T-helper 2 cell (primary cell): ENCODE measurements around the gene HOXA11.
A peak's percentile ranks its signal among the peaks of the same experiment; 100 is the strongest.

Experiments used
- DNase-seq, 5 experiments: peaks; one replicate each; pipeline versions ENCODE4 v3.0.0 to v3.0.0-alpha.2; 2012 to 2022

The HOXA11 gene

DNA sequence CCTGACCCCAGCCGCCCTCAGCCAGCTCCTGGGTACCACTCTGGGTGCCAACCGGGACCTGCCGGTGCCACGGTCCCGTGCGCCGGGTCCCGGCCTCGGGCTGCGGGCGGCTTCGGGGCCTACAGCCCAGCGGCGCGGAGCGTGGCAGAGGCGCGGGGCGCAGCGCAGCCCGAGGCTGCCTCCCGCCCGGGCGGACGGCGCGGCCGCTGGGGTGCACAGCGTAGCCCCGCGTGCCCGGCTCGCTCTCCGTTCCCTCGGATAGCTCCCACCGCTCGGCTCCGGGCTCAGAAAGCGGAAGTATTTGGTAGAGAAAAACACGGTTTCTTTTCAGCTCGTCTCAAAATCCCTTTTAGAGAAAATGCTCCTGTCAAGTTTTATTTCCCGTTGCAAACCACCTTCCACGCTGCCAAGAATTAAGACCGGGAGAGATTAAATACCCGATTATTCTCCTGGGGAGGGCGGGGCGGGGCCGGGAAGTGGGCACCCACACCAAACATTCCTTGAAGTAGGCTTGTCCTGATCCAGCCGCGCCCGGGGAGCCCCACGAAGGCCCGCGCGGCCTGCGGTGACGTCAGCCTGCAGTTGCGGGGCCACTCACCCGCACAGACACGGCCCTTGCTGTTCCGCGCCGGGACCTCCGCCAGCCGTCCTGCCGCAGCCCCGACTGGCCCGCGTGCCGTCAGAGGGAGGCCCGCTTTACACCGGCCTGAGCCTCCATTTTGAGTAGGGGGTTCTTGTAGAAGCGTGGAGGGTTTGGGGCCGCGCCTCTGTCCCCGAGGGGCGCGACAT is 7.7 kb upstream of the HOXA11 start:
- DNase-seq = no peak

DNA sequence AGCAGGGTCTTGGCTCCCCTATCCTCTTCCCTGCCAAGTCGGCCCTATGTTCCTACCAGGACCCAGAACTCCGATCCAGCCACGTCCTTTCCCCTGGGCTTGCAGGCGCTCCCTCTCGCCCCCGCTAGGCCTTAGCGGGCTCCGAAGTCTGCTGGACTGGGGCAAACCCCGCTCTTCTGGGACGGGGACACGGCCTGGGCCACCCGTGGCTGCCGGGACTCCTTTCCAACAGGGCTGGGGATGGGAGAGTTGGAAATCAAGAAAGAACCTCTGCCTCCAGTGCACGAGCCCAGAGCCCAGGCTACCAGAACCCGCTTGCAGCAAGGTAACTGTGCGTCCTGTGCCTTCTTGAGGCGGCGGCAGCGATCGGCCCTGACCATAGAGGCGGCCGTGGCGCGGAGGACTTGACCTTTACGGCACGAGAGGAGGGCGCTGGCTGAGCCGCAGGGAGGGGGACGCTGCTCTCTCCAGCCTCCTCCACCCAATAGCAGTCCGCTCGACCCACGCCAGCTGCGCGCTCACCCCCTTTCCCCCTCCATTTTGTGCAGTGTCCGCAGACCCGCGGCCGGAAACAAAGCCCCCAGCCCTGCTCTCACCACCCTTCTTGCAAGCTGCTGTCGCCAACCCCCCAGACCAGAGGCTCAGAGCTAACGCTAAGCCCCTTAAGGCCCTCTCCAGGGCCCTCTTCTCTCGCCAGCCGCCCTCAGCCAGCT is 7.0 kb upstream of the HOXA11 start:
- no peak for DNase-seq

DNA sequence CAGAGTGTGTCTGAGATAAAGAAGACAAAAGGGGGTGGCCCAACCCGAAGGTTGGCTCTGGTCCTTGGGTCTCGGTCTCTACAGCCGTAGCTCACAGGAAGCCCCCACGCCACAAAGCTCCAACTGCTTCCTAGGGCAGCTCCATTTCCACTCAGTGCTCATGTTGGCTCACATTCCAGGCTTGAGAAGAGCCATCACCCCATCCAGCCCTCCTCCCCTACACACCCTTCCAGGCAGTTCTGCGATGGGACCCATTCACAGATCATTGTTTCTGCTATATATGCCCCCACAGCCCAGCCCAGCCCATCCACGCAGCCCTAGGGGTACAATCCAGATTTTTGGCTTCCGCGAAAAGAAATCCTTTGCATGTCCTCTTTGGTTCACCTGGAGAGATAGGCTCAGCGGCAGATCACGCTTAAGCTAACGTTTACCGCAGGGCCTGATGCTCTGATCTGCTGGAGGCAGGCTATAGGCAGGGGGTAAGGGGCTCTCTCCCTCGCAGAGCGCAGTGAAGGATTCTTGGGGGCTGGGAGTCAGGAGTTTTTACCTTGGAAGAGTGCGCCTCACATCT is 6.2 kb upstream of the HOXA11 start:
- DNase-seq = no peak

DNA sequence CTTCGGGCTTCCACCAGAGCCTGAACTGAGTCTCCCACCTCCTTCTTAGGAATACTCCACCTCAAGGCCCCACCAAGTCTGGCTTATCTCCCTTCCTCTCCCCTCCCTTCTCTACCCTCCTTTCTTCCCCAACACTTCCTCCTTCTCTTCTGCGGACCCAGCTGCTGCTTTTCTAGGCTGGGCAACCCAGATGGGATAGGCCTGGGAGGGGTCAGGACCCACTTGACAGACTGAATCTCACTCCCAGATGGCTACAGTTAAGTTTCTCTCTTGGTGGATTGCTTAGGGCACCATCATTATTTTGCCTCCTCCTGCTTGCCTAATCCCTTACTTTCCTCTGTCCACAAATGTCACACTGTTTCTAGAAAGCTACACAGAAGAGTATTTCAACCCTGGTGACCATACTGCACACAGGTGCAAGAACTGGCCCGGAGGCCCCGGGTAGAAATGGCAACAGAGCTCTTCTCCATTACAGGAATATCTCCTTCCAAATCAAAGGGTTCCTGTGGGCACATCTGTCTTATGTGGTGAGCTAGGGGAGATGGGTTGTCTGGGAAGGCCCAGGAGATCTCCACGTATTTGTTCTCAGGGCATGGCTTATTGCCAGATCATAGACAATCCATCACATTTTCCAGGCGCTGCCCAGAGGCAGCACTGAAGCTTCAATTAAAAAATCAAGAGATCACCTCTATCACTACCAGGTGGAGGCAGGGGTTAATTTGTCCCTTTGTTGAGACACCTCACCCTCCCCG is 5.1 kb upstream of the HOXA11 start:
- no peak for DNase-seq

DNA sequence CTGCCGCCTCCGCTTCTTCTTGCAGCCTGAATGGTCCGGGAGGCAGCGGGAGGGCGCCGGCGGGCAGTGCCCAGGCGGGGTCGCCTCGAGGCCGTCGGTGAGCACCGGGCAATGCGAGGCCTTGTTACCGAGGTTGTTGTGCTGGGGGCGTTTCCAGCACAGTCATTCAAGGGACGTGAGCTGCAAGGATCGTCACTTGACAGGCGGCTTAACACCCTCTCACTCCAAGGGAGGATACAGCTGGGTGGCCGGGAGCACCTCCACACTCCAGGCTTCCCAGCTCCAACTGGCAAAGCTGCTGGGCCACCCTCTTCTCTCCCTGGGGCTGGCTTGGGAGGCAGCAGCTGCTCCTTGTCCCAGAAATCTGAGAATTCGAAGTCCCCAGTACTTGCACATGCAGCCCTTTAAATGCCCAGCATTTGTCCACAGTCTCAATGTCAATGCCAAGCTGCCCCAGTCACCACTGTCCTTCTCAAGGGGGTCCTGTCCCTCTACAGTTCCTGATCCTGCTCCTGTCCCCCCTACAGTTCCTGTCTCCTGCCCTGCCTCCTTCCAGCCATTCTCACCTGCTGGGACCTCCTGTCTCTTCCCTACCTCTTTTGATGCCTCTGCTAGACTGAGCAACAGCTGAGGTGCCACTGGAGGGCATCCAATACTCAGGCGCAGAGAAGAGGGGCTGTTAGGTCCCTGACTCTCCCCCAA is 4.4 kb upstream of the HOXA11 start:
- no peak for DNase-seq

DNA sequence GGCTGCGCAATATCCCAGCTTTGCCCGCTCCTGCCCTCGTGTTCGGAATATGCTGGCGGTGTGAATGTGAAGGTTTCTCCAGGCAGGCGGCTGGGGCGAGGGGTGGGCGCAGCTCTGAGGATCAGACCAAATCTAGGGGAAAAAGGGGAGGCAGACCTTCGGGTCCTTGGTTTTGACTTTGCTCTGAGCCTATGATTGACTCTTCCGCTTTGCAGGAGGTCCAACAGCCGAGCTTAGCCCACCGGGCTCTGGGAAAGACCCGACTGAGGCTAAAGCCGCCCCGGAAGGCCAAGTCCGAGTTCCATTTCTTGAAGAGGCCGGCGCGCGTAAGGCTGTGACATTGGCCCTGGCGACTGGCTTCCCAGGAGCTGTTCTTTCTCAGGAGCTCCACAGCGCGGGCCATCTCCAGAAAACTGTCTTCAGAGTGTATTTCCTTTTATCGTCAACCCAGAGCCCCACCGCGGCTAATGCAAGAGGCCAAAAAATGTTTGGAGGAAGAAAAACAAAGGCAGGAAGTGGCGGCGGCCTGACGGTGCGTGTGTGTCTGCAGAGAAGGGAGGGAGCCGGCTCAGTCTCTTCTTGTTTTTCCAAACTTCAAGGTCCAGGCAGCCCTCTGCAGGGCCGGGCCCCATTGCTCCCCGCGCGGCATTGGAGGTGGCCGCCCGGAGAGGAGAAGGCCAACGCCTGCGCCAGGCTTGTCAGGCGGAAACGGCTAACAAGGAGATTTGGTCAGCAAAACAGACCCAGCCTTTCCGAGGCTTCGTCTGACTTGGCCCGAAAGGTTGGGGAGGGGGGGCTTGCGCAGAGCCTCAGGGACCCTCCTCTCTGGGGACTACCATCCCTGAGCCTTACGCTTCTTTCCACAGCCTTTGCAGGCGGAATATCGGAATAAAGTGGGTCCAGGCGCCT is 3.6 kb upstream of the HOXA11 start:
- peak in 1 of 5 experiments; percentile 73 for DNase-seq

DNA sequence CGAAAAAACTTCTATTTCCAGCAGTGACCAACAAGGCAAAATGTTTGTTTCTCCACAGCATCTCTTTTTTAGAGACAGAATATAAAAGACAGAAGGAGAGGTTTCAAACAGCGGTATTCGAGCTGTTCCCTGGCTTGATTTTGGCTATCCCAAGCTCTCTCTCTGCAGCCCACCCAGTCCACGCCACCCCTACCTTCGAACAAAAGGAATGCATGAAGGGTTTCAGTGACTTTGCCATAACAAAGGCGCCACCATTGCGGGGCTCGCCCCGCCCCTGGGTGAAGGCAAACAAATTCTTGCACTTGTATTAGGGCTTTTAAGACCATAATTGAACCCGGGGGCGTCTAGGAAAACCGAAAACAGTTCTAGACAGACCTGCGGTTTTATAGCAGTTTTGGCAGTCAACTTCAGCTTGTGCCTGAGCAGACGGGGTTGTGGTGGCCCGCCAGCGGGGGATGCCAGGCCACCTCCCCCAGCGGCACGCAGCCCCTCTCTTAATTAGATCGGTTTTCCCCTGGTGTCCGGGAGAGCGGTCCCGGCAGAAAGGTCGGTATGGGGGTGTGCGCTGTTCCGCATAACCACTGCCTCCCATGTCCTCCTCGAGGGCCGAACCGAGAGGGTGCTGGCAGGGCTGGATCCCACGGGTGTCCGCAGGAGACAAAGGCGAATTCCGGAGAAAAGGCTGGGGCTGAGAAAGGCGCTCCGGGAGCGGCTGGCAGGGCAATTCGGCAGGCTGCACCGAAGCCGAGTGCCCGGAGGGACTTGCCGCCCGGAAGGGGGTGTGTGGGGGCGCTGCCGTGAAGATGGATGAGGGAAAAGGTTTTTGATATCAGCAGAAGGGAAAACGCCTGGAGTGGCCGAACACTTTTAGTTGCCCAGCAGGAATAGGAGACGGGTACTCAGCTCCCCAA is 2.7 kb upstream of the HOXA11 start:
- DNase-seq = no peak

DNA sequence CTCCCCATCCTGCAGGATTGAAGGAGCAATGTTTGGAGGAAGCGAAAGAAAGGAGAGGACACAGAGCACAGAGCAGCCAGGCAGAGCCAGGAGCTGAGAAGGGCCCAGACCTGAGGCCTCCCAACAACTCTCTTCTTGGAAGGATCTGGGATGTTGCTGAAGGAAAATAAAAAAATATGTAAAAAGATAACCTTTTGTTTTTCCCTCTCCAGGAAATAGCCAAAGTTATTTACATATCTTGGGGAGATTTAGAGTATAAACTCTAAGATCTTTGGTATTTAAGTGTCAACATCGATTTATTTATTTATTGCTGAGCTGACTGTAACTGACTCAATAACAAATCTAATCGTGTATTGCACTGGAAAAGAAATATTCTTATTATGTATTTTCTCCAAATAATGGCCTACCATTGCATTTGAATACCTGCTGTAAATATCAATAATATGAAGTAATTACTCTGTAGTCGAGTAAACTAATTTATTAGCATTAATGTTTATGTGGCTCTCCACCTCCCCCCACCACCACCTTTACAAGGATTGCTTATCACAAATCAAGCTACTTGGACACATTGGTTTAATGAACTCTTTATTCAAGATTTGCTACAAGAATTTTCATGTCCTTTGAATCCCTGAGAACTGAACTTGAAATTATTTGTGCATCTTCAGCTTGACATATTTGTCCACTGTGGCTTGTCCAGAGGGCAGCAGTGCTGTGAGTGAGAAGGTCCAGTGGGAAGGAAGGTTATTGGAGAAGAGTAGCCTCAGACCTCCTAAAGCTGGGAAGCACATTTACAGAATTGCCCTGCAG is 1.8 kb upstream of the HOXA11 start:
- no peak for DNase-seq

DNA sequence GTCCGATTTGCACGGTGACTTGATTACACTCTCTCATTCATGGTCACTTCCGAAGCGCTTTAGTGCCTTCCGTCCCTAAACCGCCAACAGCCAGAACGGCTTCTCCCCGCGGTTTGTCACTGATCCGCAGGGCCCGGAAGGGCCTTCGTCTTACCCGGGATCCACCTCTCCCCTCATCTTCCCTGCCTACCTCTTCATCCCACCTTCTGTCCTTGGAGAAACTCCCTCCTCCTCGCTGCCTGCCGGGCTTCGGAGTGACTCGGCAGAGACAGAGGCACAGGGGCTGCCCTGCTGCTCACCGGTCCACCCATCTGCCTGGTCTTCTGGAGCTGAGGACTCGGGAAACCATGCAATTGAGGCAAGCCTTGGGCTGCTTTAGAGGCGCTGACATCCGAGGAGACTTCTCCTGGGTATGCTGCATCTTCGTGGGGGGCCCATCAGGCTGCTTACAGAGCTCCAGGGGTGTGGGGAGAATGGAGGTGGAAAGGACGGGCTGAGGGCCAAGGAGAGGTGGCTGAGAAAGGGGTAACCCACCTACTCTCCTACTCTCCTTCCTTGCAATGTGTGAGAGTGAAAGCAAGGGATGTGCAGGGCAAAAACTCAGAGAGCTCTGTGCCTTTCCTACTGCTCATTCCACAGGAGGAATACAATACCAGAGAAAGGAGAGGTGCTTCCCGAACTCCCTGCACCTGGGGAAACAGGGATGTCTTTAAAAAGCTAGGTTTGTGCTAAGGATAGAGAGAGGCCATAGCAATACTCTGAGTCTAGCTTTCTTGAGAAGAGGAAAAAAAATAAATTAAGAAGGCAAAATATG is 1.0 kb upstream of the HOXA11 start:
- no peak for DNase-seq

DNA sequence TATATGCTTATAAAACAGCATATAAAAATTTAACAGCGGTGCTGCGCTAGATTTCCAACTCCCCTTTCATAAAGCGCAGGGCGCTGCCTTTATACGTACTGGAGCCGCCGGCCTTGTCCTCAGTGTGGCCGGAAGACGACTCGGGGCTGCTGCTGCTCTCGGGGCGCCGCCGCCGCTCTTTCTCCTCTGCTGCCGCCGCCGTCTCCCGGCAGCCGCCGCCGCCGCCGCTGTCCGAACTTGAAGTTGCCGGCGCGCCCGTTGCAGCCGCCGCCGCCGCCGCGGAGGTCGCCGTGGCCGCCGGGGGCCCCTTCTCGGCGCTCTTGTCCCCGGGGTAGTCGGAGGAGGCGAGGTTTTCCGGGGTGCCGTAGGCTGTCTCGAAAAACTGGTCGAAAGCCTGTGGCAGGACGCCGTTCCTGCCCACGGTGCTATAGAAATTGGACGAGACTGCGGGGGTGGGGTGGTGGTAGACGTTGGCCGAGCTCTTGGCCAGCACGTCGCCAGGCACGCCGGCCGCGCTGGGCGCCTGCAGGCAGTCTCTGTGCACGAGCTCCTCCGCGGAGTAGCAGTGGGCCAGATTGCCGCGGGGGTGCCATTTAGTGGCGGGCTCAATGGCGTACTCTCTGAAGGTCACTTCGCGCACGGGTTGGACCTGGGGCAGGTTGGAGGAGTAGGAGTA is 557 bp downstream of the HOXA11 start:
- DNase-seq = peak in 1 of 5 experiments; percentile 50

DNA sequence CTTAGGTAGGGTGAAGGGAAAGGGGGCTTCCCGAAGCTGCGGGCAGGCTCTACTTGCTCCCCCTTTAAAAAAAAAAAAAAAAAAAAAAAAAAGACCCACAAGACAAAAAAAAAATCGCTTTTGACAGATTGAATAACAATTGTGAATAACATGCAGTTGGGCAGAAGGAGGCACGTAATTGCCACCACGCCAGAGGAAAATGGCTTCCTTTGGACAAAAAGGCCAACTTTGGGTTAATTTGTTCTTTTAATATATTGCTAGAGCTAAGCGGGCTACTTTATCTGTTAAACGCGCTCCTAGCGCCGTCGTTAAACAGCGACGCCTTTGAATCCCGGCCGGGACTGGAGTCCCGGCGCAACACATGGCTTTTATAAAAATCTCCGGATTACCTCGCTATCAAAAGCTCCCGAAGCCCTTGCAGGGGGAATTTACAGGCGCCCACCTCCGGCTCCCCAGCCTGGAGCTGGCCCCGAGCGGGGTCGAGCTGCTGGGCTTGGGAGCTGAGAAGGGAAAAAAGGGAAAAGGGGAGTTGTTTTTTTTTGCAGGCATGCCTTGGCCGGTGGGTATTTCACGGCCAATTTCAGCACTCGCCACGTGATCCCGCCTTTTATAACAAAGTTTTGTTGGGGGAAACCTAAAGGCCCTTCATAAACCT is 1.2 kb downstream of the HOXA11 start:
- no peak for DNase-seq

DNA sequence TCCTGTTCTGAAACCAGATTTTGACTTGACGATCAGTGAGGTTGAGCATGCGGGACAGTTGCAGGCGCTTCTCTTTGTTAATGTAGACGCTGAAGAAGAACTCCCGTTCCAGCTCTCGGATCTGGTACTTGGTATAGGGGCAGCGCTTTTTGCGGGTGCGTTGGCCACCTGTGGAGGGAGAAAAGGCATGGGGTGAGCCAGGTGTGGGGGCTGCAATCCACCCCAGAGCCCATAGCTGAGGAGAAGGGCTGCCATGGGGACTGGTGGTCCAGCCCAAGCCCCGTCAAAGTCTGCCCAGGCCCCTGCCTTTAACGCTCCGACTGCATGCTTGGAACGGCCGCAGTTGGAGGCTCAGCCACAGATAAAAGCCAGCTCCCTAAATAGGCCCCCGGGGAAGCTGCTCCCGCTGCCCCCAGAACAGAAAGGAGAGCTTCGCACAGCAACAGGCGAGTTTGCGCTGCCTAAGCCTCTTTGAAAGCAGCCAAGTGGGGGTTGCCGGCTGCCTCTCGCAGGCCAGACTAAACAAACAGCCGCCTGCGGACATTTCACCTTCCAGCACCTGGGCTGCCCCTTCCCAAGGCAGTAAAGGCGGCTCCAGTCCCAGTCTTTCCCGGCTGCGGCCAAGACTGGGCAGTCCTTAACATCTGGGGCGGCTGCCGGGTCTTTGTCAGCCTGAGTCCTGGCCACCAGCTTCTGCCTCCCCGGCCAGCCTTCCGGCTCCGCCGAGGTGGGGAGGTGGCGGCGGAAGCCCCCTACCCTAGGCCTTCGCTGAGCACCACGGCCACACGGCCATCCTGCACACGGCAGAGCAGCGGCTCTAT is 2.0 kb downstream of the HOXA11 start:
- no peak for DNase-seq

DNA sequence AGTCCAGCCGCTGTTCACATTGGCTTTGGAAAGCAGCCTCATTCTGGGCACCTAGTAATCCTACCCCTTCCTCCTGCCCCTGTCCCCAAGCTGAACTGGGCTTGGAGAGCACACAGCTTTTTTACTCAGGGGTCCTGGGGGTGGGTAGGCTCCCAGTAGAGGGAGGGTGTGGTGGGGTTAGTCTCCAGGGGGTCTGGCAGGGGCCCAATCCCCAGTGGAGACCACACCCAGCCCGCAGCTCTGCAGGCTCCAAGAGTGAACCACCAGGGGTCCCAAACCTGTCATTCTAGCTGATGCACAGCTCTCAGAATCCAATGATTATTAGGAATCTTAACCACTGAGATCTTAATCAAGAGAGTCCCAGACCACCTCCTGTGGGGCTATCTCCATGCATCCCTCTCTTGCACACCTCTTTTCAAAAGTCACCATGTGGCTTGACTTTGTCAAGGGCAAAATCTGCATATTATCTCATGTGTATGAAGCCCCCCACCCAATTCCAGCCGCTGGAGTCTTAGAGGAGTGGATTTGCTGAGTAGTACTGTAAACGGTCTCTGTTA is 2.7 kb downstream of the HOXA11 start:
- peak in 1 of 5 experiments; percentile 1 for DNase-seq

DNA sequence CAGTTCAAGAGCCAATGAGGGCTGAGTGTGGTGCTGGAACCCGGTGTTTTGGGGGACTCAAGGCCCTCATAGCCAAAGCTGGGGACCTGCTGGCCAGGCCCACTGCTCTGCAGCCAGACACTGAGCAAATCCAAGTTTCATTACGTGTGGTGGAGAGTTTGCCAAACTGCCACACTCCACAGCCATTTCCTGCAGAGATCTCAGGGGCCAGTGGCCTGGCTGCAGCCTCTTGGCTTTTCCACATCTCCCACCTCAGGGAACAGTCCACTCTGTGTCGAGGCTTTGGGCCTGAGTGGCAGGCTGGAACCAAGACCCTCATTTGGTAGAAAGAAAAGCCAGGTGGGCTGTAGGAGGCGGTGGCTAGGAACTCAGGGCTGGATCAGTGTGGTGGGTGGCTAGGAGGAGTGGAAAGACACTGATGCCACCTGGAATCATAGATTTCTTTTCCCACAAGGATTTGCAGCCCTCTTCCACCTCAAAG is 3.2 kb downstream of the HOXA11 start:
- no peak for DNase-seq

DNA sequence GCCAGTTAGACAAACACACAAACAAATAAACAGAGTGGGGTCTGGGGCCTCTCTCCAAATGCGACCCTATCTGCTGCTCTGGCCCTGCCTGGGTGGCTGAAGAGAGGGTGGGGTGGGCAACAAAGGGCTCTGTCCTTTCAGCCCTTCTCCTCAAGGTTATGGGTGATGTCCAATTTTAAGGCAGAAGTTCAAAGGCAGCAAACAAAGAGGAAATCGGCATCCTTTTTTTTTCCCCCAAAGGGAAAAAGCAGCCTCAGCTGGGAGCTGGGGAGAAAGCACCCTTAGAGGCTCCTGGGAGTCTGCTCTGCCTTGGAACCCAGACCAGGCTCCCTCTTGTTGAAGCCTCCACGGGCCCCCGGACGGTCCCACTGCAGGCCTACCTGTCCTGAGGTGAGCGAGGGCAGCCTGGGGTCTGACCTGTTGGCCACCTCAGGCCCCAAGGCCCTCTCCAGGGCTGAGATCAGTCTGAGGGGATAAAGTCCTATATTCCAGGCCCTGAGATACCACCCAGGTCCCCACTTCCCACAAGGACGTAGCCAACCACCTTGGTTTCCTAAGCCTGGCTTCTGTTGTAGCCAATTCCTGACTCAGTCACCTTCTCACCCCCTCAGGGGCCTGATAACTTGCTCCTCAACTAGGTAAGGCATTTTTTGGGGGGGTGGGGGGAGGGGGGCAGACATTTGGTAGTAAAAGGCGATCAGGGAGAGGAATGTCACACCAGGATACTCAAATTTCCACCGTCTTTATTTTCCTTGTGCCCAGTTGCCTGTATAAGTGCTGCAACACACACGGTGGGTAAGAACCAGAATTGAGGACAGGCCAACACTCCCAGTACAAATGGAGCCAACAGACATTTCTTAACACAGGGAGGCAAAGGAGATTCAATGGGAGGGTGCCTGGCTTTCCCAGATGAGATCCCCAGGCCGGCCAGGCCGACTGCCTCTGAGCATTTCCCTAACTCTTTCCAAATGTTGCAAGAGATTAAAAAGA is 4.3 kb downstream of the HOXA11 start:
- peak in 1 of 5 experiments; percentile 4 for DNase-seq
